Dermis lymphatic vessel endothelial cell (primary cell): Measurements from ENCODE around the gene MRPL9. TPM values are rescaled to one million over a fixed set of nuclear protein-coding genes. Genes with fewer than 3 reads are reported as not detected.

ENCODE experiments used
- total RNA-seq: library from RNA; depleted of rRNA; stranded (reverse); fragments of >200 nt; gene quantifications from 2 replicates; pipeline ENCODE4 v1.2.1, GENCODE V29; 2014

MRPL9 gene
- 111 TPM in 2 replicates for total RNA-seq

DNA sequence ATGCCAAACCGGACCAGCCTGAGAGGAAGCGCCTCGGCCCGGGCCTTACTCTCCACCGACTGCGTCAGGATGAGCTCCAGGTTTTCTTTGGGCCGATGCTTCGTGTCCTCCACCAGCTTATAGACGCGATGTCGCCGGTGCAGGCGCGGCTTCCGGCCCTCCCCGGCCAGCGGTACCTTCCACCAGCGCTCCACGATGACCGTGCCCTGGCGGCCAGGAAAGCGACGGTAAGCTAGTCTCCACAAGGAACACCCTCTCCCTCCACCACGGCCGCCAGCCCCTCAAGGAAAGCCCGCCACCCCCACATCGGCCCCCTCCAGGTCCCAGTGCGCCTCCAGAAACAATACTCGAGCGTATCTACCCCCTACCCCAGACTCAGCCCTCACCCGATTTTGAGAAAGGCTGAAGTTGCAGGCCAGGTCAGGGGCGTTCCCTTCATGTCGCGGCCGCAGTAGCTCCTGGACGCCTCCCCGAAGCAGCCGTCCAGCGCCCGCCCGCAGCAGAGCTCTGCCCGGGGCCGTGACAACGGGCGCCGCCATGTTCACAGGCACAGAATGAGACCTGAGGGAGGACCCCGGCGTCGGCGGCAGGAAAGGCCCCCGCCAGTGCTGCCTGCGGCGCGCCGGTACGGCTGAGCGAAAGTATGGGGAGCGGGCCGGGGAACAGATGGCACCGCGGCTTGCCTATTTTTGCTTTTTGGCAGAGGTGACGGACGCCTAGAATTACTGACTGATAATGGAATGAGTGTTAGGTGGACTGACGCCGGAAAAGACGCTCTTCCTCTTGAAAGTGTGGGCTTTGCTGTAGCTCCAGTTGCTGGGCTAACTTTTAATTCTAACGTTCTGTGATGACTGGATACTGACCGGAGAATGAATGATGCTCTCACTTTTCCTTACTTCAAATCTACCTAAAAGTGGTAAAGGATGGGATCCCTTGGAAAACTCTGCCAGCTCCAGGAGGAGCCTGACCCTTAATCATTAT is at the start of gene MRPL9:
MRPL9 (minus strand) TSS at position 556 of the 981 bp plus-strand sequence; CDS start at position 539, 17 bp downstream.

DNA sequence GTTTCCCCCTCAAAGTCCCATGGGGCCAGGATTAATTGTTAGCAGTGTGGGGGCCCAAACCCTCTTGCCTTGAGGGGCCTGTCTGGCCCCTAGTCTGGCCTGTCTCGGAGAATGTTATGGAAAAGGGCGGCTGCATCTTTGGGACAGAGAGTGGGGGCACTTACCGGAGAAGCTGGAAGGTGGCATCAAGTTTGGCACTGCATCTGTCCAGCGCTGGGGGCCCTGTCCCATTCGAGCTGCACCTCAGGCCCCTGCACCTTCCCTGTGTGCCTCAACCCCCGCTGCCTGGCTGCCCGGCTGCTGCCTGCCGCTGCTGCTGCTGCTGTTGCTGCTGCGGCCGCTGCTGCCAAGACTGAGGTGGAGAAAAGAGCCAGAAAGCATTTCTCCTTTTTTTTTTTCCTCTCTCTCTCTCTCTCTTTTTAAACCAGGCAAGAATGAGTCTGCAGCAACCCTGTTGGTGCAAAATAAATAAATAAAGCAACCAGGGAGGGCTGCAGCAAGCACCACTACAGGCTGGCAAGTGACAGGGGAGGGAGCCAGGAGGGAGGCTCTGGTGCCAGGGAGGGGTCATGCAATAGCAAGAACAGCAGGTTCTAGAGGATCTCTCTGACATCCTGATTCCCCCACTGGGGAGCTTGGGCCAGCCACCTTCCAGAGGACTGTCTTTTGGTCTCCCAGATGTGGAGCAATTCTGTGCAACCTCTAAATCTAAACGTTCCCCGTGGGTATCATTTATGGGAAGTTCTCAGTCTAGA is 41.9 kb upstream of the MRPL9 start, which contains the start of gene LINGO4:
LINGO4 (minus strand) TSS at position 354 of the 755 bp plus-strand sequence. CDS start 2,715 bp downstream, outside the sequence.

DNA sequence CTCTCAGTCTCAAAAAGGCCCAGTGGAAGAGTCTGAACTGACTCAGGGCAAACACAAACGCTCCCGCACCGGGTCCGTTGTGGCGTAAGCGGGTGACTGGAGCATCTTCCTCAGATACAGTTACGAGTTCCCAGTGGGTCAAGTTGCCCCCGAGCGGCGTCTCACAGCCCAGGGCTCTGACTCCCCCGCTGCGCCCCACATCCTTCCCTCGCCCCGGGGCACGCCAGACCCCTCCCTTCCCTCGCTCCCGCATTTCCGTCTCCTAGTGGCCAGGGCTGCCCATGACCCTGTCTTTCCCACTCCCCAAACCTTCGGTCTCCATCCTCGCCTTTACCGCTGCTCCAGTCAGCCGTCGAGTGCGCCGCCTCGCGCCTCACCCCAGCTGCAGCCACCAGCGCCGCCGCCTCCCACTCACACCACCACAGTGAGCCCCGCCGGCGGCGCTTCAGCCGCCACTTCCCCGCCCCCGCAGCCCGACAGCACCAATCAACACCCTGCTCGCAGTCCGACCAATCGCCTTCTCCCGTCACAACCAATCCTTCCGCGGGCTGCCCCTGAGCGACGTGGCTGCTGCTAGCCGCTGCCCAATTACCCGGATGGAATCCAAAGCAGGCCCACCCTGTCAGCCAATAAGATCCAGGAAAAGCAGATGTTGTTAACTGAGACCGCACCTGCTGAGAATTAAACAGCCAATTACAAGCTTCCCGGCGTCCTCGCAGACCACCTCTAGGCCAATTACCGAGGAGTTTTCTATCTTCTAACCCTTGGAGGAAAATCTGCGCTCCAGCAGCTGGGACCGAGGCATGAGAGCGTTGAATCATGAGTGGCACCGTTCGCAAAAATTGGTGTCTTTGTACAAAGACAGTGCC is 27.0 kb upstream of the MRPL9 start, which contains the start of gene TDRKH:
TDRKH (minus strand) TSS at position 430 of the 869 bp plus-strand sequence. CDS start 7,478 bp downstream, outside the sequence.

DNA sequence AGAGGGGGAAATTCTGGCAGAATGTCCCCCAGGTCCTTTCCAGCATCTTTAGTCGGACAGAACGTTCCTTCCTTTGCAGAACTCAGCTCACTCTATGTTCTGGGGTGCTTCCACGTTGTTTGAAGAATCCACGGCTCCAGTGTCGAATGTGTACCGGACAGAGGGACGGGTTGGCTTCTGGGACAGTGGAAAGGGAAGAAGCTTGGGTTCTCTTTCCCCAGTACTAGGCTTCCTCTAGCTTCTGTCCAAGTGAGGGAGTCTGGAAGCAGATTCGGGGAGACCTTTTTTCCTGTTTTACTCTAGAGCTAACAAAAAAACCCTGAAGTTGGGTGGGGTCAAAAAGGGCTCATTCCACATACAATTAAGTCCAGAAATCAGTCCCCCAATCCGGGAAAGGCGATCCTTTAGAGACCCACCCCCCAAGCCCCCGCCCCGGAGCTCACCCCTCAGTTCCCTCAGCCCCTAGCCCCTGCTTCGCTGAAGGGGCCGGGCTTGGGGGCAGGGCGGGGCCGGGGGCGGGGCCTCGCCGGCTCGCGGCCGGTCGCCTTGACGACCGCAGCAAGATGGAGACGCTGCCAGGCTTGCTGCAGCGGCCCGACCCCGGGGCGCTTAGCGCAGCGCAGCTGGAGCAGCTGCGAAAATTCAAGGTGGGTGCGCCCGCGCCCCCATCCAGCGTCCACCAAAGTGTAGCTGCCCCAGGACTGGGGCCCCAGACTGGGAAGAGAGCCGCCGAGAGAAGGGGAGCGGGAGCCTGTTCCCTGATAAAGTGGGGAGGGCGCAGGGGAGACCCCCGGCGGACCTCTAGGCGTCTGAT is 42.1 kb downstream of the MRPL9 start, which contains the start of gene RIIAD1:
RIIAD1 (plus strand) TSS at position 549 of the 814 bp plus-strand sequence; CDS start at position 564, 15 bp downstream.

DNA sequence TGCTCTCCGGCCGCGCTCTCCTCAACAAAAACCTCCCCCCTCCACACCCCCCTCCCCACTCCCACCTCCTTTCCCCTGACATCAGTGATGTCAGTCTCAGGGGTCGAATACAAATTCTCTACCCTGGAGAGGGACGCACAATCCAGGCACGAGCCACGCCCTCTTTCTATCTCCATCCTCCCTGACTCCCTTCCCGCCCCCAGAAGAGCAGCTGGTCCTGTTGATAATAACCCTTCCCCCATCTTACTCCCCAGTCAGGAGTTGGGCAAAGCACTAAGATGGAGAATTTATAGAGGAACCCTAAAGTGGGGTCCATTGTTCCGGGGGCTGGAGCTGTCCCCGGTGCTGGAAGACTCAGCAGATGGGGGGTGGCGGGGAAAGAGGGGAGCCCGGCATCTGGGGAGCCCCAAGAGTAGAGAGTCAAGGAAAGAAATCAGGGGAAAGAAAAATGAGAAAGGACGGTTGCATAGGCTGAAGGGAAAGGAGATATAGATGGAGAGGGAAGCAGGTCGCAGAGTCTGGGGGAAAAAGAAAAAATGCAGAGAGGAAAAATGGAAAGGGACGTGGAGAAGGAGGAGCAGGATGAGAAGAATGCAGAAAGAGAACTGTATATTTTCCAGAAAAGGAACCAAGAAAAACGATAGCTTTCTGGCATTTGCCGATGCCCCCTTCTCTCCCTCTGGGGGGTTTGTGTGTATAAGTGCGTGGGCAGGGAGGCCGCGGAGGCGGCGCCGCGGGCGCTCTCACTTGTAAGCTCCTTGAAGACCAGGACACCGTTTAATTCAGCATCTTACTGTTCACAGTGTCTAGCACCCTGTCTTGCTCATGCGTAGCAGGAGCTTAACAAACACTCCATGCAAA is 46.3 kb downstream of the MRPL9 start, which contains the start of gene CELF3:
CELF3 (minus strand) TSS at position 33 of the 861 bp plus-strand sequence. CDS start 783 bp downstream, outside the sequence.

Other genes with a start within 250 kb of the MRPL9 start
- 3.9 and 5.3 TPM in 2 replicates for gene TUFT1, start 223.2 kb downstream of the MRPL9 start, total RNA-seq
- gene SNX27, start 151.4 kb downstream of the MRPL9 start, total RNA-seq: 15.1 and 16.7 TPM in 2 replicates
- gene CELF3, start 46.7 kb downstream of the MRPL9 start, total RNA-seq: not detected in 2 replicates
- not detected in 2 replicates for gene RIIAD1, start 42.0 kb downstream of the MRPL9 start, total RNA-seq
- gene TDRKH, start 27.0 kb upstream of the MRPL9 start, total RNA-seq: 3.8 and 3.9 TPM in 2 replicates
- not detected in 2 replicates for gene LINGO4, start 41.9 kb upstream of the MRPL9 start, total RNA-seq
- gene RORC, start 68.3 kb upstream of the MRPL9 start, total RNA-seq: not detected in 2 replicates
- 0.11 and 0.26 TPM in 2 replicates for gene C2CD4D, start 76.3 kb upstream of the MRPL9 start, total RNA-seq
- gene THEM5, start 90.2 kb upstream of the MRPL9 start, total RNA-seq: 0.33 and 0.34 TPM in 2 replicates
- gene THEM4, start 146.0 kb upstream of the MRPL9 start, total RNA-seq: 5.0 and 7.7 TPM in 2 replicates
- gene S100A10, start 230.4 kb upstream of the MRPL9 start, total RNA-seq: 190 and 241 TPM in 2 replicates